Large intestine (tissue), 3 donors: ENCODE data around the gene ABHD14A. TPM values are rescaled to one million over a fixed set of nuclear protein-coding genes. Genes with fewer than 3 reads are reported as not detected.

ENCODE experiments used
- DNase-seq, 2 donors: peaks; one replicate each; pipeline versions ENCODE4 v3.0.0 to v3.0.0-alpha.2; 2013
- H3K27ac ChIP-seq: one replicate; pipeline ENCODE4 v1.5.1; 2013; ENCODE audit warnings: low read length
- H3K27me3 ChIP-seq: 2 replicates; pipeline ENCODE4 v1.6.1; 2013; ENCODE audit warnings: low read length; ENCODE audit not compliant: control insufficient read depth, insufficient read depth
- H3K36me3 ChIP-seq: 2 replicates; pipeline ENCODE4 v1.6.1; 2013; ENCODE audit warnings: low read length; ENCODE audit not compliant: control insufficient read depth, insufficient read depth
- H3K4me1 ChIP-seq: one replicate; pipeline ENCODE4 v1.6.1; 2013; ENCODE audit warnings: low read length; ENCODE audit not compliant: control insufficient read depth, insufficient read depth
- H3K4me3 ChIP-seq: one replicate; pipeline ENCODE4 v1.5.1; 2013; ENCODE audit warnings: low read length
- H3K9me3 ChIP-seq: one replicate; pipeline ENCODE4 v1.6.1; 2013; ENCODE audit warnings: mild to moderate bottlenecking, low read depth, low read length, moderate library complexity; ENCODE audit not compliant: control insufficient read depth
- WGBS: methylation state at CpG from one replicate; pipeline ENCODE4 v1.1.5; 2013; ENCODE audit warnings: low lambda C conversion rate; ENCODE audit not compliant: insufficient coverage; 5-methylcytosine and 5-hydroxymethylcytosine counted together
- polyA plus RNA-seq: library from polyadenylated mRNA; unstranded; fragments of 120-200 nt; gene quantifications from one replicate; pipeline ENCODE4 v1.2.1, GENCODE V29; 2013

Gene ABHD14A
- polyA plus RNA-seq, 1 donor: 14.1 TPM

DNA sequence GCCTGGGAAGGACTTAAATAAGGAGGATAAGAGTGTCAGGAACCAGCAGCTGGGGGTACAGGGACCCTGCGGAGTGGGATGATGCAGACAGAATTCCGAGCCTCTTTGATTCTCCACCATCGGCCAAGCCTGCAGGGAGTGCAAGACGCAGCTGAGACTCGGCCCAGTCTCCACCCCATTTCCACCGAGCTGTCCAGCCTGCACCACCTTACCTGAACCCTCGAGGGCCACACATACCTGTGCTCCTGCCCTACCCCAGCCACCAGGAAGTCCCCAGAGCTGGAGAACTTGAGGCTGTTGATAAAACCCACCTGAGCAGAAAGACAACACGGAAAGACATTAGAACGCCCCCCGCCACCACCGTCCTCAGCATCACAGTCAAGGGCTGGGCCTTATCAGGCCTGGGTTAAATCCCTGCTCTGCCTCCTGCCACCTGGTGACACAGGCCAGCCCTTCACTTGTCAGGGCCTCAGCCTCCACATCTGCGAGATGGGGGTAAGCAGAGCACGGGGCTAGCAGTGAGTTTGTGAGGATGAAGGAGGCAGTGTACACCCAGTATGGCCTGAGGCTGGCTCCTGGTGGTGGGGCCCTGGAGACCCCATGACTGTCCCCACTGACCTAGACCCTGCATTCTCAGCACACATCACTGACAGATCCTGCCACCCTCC, 41.3 kb upstream of the ABHD14A start:
- no CpG with 5 or more reads among the region's 13 CpGs for WGBS
- H3K9me3 ChIP-seq: no peaks in the 10 kb centered on the region
- no peaks in the 10 kb centered on the region for H3K4me1 ChIP-seq
- peaks cover 58% of the 10 kb centered on the region for H3K36me3 ChIP-seq
- no peak for DNase-seq
- H3K27me3 ChIP-seq: no peaks in the 10 kb centered on the region
- H3K4me3 ChIP-seq: no peak overlapping the region
- H3K27ac ChIP-seq: no peak overlapping the region

DNA sequence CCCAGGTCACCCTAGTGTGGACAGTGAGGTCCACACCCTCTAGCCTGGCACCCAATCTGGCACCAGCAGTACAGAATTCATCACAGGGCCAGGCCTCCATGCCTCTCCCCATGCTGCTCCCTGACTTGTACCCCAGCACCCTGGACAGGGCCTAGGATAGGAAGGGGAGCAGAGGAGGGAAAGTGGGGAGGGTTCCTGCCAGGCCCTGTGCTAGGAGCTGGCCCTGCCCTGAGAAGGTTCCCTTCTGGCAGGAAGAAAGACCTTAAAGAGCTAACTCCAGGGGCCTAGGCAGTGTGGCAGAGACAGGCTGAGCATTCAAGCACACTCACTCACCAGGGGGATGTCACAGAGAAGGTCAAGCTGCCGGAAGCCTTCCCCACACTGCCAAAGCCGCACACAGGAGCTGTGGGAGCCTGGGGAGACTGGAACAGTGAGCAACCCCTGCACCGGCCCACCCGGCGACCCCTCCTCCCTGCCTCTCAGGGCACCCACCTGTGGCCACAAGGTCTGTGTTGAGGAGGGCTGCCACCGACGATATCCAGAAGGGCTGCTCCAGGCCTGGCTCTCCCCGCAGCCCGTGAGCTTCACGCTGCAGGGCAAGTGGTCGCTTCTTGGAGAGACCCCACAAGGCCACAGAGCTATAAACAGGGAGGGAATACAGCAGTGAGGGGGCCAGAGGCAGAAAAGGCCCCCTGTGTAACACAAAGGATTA, 40.6 kb upstream of the ABHD14A start:
- Histone ChIP-seq H3K36me3 (peaks cover 64% of the 10 kb centered on the region), H3K27me3 (no peaks in the 10 kb centered on the region), H3K9me3 (no peaks in the 10 kb centered on the region), H3K27ac (no peak overlapping the region), H3K4me3 (no peak overlapping the region), H3K4me1 (no peaks in the 10 kb centered on the region)
- DNase-seq: no peak
- no CpG with 5 or more reads among the region's 11 CpGs for WGBS

DNA sequence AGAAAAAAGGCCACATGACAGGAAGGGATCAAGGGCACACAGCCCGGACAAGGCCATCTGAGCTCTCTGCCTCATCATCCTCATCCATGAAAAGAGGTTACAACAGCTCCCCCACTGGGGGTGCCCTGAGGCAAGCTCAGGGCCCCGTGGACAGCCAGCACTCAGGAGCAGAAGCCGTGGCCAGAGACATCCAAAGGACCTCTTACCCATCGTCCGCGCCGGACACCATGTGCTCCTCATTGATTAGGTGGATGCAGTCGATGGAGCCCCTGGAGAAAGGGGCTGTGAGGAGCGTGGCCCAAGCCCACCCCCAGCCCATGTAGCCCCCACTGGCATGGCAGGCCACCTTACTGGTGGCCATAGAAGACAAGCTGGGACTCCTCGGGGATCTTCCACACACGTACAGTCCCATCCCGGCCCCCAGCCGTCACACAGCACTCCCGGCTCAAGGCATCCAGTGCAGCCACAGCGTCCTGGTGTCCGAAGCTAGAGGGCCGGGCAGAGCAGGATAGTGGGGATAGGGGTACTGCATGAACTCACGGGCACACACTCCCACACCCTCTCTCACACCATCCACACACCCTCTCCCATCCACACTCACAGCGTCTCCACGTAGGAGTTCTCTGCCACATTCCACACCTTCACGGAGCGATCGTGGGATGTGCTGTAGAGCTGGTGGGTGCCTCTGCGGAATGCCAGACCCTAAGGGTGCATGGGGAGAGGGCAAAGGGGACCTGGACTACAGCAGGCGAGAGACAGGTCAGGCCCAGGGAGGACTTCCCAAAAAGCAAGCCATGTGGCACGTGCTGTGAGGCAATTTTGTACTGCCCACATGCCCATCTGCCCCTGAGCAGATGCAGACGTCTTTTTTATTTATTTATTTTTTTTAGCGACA, 39.6 kb upstream of the ABHD14A start:
- Histone ChIP-seq H3K27me3 (no peaks in the 10 kb centered on the region), H3K9me3 (no peaks in the 10 kb centered on the region), H3K27ac (no peak overlapping the region), H3K36me3 (peaks cover 65% of the 10 kb centered on the region), H3K4me3 (no peak overlapping the region), H3K4me1 (peaks cover 2% of the 10 kb centered on the region)
- DNase-seq: no peak
- no CpG with 5 or more reads among the region's 28 CpGs for WGBS

DNA sequence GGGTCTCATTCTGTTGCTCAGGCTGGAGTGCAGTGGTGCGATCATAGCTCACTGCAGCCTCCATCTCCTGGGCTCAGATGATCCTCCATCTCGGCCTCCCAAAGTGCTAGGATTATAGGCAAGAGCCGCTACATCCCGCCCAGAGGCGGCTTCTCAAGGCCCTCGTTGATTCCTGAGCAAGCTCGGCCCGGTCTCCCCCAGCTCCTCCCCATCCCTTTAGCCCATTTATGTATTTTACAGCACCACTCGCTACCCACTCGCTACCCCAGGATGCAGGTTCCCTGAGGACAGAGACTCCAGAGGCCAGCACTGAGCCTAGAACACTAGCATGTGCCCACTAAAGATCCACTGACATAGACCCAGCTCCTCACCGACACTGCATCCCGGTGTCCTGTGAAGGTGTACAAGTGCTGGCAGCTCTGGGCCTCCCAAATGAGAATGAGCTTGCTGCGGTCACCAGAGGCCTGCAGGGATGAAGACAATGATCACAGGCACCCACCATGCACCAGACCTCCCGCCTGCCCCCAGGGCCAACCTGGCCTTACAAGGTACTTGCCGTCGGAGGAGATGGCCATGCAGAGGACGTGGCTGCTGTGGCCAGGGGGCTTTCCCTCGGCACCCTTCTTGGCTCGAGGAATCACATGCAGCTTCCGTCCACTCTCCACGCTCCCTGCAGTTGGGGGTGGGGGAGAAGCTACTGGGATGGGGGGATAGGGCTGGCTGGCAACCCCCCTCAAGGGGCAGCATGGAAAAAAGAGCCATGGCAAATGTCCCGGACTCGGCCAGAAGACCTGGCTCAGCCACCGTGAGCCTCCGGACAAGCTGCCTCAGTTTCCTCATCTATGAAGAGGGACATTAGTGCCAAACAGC, 38.7 kb upstream of the ABHD14A start:
- peaks cover 3% of the 10 kb centered on the region for H3K4me1 ChIP-seq
- no peak overlapping the region for H3K4me3 ChIP-seq
- H3K9me3 ChIP-seq: no peaks in the 10 kb centered on the region
- peaks cover 65% of the 10 kb centered on the region for H3K36me3 ChIP-seq
- no CpG with 5 or more reads among the region's 25 CpGs for WGBS
- H3K27ac ChIP-seq: no peak overlapping the region
- no peaks in the 10 kb centered on the region for H3K27me3 ChIP-seq
- DNase-seq: no peak

DNA sequence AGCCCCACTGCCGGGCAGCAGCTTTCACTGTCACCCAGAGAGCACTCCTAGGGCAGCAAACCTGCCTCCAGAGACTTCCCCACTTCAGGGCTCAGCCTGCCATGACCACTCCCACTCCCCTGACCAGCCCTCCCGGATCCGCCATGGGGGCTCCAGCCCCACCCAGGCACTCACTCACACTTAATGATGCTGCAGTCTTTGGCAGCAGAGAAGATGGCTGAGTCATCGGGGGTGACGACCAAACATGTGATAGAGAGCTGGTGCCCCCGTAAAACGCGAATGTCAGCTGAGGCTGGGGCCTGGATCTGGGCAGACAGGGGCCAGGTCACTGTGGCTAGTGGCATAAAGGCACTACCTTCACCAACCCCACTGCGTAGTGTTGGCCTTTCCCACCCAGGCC, 37.9 kb upstream of the ABHD14A start:
- Histone ChIP-seq H3K9me3 (no peaks in the 10 kb centered on the region), H3K36me3 (peaks cover 65% of the 10 kb centered on the region), H3K4me3 (no peak overlapping the region), H3K27me3 (no peaks in the 10 kb centered on the region), H3K4me1 (peaks cover 3% of the 10 kb centered on the region), H3K27ac (no peak overlapping the region)
- WGBS: no CpG with 5 or more reads among the region's 9 CpGs
- DNase-seq: no peak

DNA sequence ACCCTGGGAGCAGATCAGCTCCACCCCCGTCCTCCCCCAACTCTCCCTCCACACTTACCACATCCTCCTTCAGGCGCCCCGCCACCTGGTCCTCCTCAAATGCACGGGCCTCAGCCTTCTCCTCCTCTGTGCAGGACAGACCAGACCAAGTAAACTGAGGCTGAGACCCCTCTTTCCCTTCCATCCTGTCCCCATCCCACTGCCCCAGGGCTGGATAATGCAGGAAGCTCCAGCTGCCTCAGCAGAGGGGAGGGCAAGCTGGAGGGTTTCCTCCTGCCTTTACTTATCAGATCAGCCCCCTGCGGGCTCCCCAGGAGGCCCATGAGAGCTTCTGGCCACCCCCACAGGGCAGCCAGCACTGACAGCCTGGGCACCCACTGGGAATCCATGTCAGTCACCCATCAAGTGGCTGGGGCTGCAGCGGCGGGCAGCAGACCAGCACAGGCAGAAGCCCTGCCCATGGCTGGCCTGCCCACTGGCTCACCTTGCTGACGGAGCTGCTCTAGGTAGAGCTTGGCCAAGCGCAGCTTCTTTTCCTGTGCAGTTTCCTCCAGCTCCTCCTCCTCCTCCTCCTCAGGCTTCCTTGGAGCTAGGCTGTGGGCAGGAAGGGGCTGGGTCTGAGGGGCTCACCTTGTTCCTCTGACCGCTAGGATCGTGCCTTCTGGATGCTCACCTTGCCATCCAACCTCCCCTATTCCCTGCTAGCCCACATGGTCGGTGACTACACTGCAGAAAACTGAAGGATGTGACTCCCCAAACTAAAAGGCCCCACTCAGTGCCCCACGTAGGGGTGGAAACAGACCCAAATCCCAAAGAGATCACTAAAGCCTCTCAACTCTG, 37.0 kb upstream of the ABHD14A start:
- no CpG with 5 or more reads among the region's 13 CpGs for WGBS
- DNase-seq: no peak
- Histone ChIP-seq H3K9me3 (no peaks in the 10 kb centered on the region), H3K36me3 (peaks cover 62% of the 10 kb centered on the region), H3K27me3 (no peaks in the 10 kb centered on the region), H3K27ac (no peak overlapping the region), H3K4me1 (peaks cover 7% of the 10 kb centered on the region), H3K4me3 (no peak overlapping the region)

DNA sequence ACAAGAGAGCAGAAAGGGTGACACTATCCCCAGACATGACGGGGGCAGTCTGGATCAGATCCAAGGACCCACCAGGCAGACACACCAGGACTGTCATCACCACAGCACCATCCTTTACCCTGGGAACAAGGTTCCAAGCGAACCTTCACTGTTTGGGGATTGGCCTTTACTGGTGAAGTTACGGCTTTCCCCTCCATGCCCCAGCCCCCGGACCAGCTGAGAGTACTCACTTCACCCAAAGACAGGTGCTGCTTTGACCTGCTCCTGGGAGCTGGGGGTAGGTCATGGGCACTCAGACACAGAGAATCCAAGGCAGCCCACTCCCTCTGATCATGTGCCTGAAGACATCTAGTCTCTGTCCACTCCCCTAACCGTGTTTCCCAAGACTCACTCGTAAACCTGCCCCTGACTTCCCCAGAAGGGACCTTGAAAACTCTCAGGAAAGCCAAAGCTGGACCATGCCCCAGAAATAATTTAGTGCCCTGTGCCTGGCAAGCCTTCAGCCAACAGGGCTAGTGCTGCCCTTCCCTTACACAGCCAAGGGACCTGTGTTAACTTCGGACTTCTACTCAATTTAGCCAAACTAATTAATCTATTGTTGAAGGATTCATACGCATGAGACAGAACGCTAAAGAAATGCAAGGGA, 36.0 kb upstream of the ABHD14A start:
- 70% methylated on average over 2 of the region's 9 CpGs for WGBS
- no peak overlapping the region for H3K27ac ChIP-seq
- peaks cover 53% of the 10 kb centered on the region for H3K36me3 ChIP-seq
- peaks cover 14% of the 10 kb centered on the region for H3K4me1 ChIP-seq
- no peaks in the 10 kb centered on the region for H3K9me3 ChIP-seq
- DNase-seq: no peak
- H3K27me3 ChIP-seq: no peaks in the 10 kb centered on the region
- H3K4me3 ChIP-seq: no peak overlapping the region

DNA sequence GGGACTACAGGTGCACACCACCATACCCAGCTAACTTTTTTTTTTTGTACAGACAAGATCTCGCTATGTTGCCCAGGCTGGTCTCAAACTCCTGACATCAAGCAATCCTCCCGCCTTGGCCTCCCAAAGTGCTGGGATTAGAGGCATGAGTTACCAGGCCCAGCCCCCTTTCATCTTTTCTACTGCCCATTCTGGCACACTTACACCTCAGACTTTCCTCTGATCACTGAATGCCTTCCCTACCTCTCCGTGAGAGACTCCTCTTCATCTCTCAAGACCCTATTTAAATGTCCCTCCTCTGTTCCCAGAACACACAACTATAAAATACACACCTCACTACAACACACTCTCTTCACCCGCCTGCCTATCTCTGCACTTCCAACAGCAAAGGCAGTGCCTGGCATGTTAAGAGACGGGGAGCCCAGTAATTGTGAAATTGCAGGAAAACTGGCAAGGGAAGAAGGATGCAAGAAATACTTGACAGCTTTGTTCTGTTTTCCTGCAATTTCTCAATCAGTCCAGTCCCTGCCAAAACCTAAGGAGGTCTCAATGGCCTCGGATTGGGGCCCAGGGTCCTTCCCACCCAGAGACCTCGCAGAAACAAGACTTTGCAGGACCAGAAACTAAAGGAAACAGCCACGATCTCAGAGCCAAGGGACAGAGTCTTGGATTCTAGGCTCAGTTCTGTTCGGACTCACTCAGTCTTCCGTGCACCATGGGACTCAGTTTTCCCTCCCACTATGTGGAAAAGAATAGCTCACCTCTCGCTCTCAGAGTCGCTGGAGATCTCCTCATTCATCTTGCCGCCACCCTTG, 34.0 kb upstream of the ABHD14A start:
- peaks cover 35% of the 10 kb centered on the region for H3K36me3 ChIP-seq
- peak overlapping the region; percentile 90 for H3K4me3 ChIP-seq
- H3K27me3 ChIP-seq: no peaks in the 10 kb centered on the region
- WGBS: 67% methylated on average over 1 of the region's 13 CpGs
- no peak for DNase-seq
- peaks cover 14% of the 10 kb centered on the region for H3K4me1 ChIP-seq
- H3K9me3 ChIP-seq: no peaks in the 10 kb centered on the region
- no peak overlapping the region for H3K27ac ChIP-seq
